IMR-90 (cell line): Measurements from ENCODE around the gene RNF111. TPM values are rescaled to one million over a fixed set of nuclear protein-coding genes. Genes with fewer than 3 reads are reported as not detected.

Source experiments
- ATAC-seq: fragments of 200-7000 bp; cut with Tn5 transposase; 2 replicates; pipeline ENCODE4 v1.9.1; 2020; ENCODE audit warnings: low read depth, mild to moderate bottlenecking, moderate library complexity
- BruUV-seq: library from RNA; stranded (reverse); fragments of 400-500 nt; replicated peaks from 2 replicates; lab custom pipeline; 2021; lab: Mats Ljungman, UMichigan
- CTCF ChIA-PET: fragments of 300-600 bp; formaldehyde crosslinking; extraction: SDS; loops from one replicate; lab custom pipeline; 2021; ENCODE audit warnings: antibody characterized with exemption; lab: Yijun Ruan, JAX
- POLR2A ChIA-PET: fragments of 300-600 bp; sonication (Branson Sonifier 250); formaldehyde crosslinking; loops from one replicate; lab custom pipeline; 2022; ENCODE audit warnings: antibody characterized with exemption; ENCODE audit not compliant: unreplicated experiment; lab: Charles Lee
- DNase-seq: peaks from one replicate; pipeline ENCODE4 v3.0.0; 2013
- H2AFZ ChIP-seq: replicated peaks from 2 replicates; pipeline ENCODE3; 2013; ENCODE audit warnings: low read length, mild to moderate bottlenecking; ENCODE audit not compliant: poor library complexity
- H2AK5ac ChIP-seq: 2 replicates; pipeline ENCODE4 v1.6.1; 2013; ENCODE audit warnings: low read depth, low read length, inconsistent platforms
- H2AK9ac ChIP-seq: replicated peaks from 2 replicates; pipeline ENCODE3; 2013; ENCODE audit warnings: mild to moderate bottlenecking, low read depth, low read length, moderate library complexity; ENCODE audit not compliant: poor library complexity
- H2BK120ac ChIP-seq: 2 replicates; pipeline ENCODE4 v1.6.1; 2013; ENCODE audit warnings: low read depth, low read length, inconsistent platforms
- H2BK15ac ChIP-seq: 3 replicates; pipeline ENCODE4 v1.6.1; 2013; ENCODE audit warnings: low read depth, low read length, inconsistent platforms
- H2BK20ac ChIP-seq: 2 replicates; pipeline ENCODE4 v1.6.1; 2013; ENCODE audit warnings: low read depth, mild to moderate bottlenecking, inconsistent platforms, low read length, moderate library complexity
- H2BK5ac ChIP-seq: 2 replicates; pipeline ENCODE4 v1.6.1; 2013; ENCODE audit warnings: mild to moderate bottlenecking, low read depth, low read length, inconsistent platforms; ENCODE audit not compliant: poor library complexity, severe bottlenecking
- H3K14ac ChIP-seq: replicated peaks from 2 replicates; pipeline ENCODE4 v1.6.1; 2013; ENCODE audit warnings: low read depth, low read length, inconsistent platforms
- H3K18ac ChIP-seq: 2 replicates; pipeline ENCODE4 v1.6.1; 2013; ENCODE audit warnings: low read depth, low read length, control low read depth
- H3K23ac ChIP-seq: 2 replicates; pipeline ENCODE4 v1.6.1; 2013; ENCODE audit warnings: low read depth, low read length, inconsistent platforms
- H3K27ac ChIP-seq: 2 replicates; pipeline ENCODE4 v1.5.1; 2013; ENCODE audit warnings: mild to moderate bottlenecking, control low read depth, low read length; ENCODE audit not compliant: insufficient read depth
- H3K27me3 ChIP-seq: 2 replicates; pipeline ENCODE4 v1.6.1; 2013; ENCODE audit warnings: low read length; ENCODE audit not compliant: control insufficient read depth, insufficient read depth
- H3K36me3 ChIP-seq: 2 replicates; pipeline ENCODE4 v1.6.1; 2013; ENCODE audit warnings: low read length, mixed read lengths; ENCODE audit not compliant: control insufficient read depth, insufficient read depth
- H3K4ac ChIP-seq: 2 replicates; pipeline ENCODE4 v1.6.1; 2013; ENCODE audit warnings: low read depth, low read length, inconsistent platforms
- H3K4me1 ChIP-seq: 2 replicates; pipeline ENCODE4 v1.6.1; 2013; ENCODE audit warnings: low read length, mixed read lengths; ENCODE audit not compliant: control insufficient read depth, insufficient read depth
- H3K4me2 ChIP-seq: 2 replicates; pipeline ENCODE4 v1.6.1; 2013; ENCODE audit warnings: low read depth, mild to moderate bottlenecking, control low read depth, low read length, moderate library complexity
- H3K4me3 ChIP-seq: 2 replicates; pipeline ENCODE4 v1.5.1; 2013; ENCODE audit warnings: low read depth, mild to moderate bottlenecking, control low read depth, low read length, moderate library complexity; ENCODE audit not compliant: insufficient read depth
- H3K56ac ChIP-seq: 2 replicates; pipeline ENCODE4 v1.6.1; 2013; ENCODE audit warnings: low read length, inconsistent platforms; ENCODE audit not compliant: insufficient read depth; ENCODE audit errors: extremely low read depth
- H3K79me1 ChIP-seq, 2 experiments: 2 replicates each; pipeline ENCODE4 v1.6.1; 2013; ENCODE audit warnings: low read length in 2 of 2, inconsistent platforms in 1 of 2, low read depth in 1 of 2
- H3K9ac ChIP-seq: 2 replicates; pipeline ENCODE4 v1.6.1; 2013; ENCODE audit warnings: low read depth, low read length, control low read depth
- H3K9me1 ChIP-seq: 2 replicates; pipeline ENCODE4 v1.6.1; 2013; ENCODE audit warnings: low read length, inconsistent platforms; ENCODE audit not compliant: insufficient read depth
- H3K9me3 ChIP-seq: 2 replicates; pipeline ENCODE4 v1.6.1; 2013; ENCODE audit warnings: low read length; ENCODE audit not compliant: control insufficient read depth, insufficient read depth
- H4K20me1 ChIP-seq: 2 replicates; pipeline ENCODE4 v1.6.1; 2013; ENCODE audit warnings: low read length, inconsistent platforms; ENCODE audit not compliant: insufficient read depth
- H4K5ac ChIP-seq: 2 replicates; pipeline ENCODE4 v1.6.1; 2013; ENCODE audit warnings: mild to moderate bottlenecking, low read depth, low read length, control low read depth
- H4K8ac ChIP-seq, 2 experiments: 2 replicates each; pipeline ENCODE4 v1.6.1; 2013; ENCODE audit warnings: low read depth in 2 of 2, low read length in 2 of 2, control low read depth in 1 of 2, inconsistent platforms in 1 of 2
- H4K91ac ChIP-seq: 2 replicates; pipeline ENCODE4 v1.6.1; 2013; ENCODE audit warnings: low read depth, low read length, inconsistent platforms; ENCODE audit not compliant: insufficient read depth
- ELK1 ChIP-seq: fragments of 150-350 bp; IDR thresholded peaks from 2 replicates; pipeline ENCODE4 v1.6.1; 2016; ENCODE audit warnings: low read depth, mild to moderate bottlenecking, low read length, moderate library complexity, borderline replicate concordance
- MAFK ChIP-seq: IDR thresholded peaks from 2 replicates; pipeline ENCODE4 v1.6.1; 2012; ENCODE audit warnings: low read depth, low read length, improper control_type of control experiment
- MXI1 ChIP-seq: IDR thresholded peaks from 2 replicates; pipeline ENCODE4 v1.6.1; 2012; ENCODE audit warnings: low read depth, mild to moderate bottlenecking, low read length, moderate library complexity, borderline replicate concordance
- POLR2A ChIP-seq: IDR thresholded peaks from 2 replicates; pipeline ENCODE4 v1.6.1; 2012; ENCODE audit warnings: mild to moderate bottlenecking, low read depth, low read length
- RFX5 ChIP-seq: IDR thresholded peaks from 2 replicates; pipeline ENCODE4 v1.8.0; 2012; ENCODE audit warnings: low read depth, mild to moderate bottlenecking, low read length, moderate library complexity
- USF2 ChIP-seq: fragments of 150-350 bp; IDR thresholded peaks from 2 replicates; pipeline ENCODE4 v1.6.1; 2017; ENCODE audit warnings: mild to moderate bottlenecking, antibody characterized with exemption, low read length, low read depth
- WGBS, 2 experiments: methylation state at CpG; one replicate each; pipeline versions ENCODE4 v1.1.5 to v1.1.7; 2013; ENCODE audit warnings: missing lambda C conversion rate in 2 of 2; ENCODE audit not compliant: insufficient read length in 1 of 2; ENCODE audit errors: extremely low coverage in 2 of 2; 5-methylcytosine and 5-hydroxymethylcytosine counted together
- dilution Hi-C: fragments of 300-500 bp; cut with HindIII; formaldehyde crosslinking; loops from one replicate; pipeline ENCODE4 v1.14.3; 2018; ENCODE audit warnings: low sequenced_read_pairs; ENCODE audit not compliant: unreplicated experiment
- in situ Hi-C: fragments of 300-500 bp; cut with MboI; formaldehyde crosslinking; loops from 3 replicates; pipeline ENCODE4 v1.14.3; 2019; ENCODE audit warnings: low sequenced_read_pairs, inconsistent platforms, mixed read lengths
- intact Hi-C: fragments of 100-400 bp; cut with micrococcal nuclease; formaldehyde crosslinking; loops from 2 replicates; pipeline ENCODE4 v1.10.0; 2022
- polyA plus RNA-seq, 3 experiments: library from polyadenylated mRNA; depleted of rRNA; stranded (reverse); fragments of >200 nt; gene quantifications; 2 replicates each; pipeline ENCODE4 v1.2.3, GENCODE V29; 2012; ENCODE audit warnings: low replicate concordance in 1 of 3
- total RNA-seq: library from RNA; depleted of rRNA; stranded (reverse); fragments of >200 nt; gene quantifications from 2 replicates; pipeline ENCODE4 v1.2.3, GENCODE V29; 2012

Gene RNF111
- total and polyA plus RNA-seq, 2 of the 4 experiments (the other 2 are of a cell fraction), result 13.5 to 20.1 TPM

DNA sequence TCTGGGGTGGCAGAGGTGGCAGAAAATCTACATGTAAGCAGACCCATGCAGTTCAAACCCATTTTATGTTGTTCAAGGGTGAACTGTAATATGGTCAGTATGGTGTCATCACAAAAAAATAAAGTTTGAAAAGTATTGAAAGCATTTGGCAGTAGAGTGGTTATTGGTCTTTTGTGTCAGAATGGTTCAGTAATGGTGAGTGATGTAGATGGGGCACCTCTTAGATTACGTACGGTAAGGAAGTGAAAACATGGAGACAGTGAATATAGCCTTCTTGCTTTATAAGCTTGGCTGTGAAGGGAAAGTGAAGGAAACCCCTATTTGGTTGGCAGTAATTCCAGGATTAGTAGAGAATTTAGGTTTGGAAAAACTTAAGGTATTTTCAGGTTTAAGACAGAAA is 100.3 kb downstream of the RNF111 start:
- ChIA-PET CTCF (no interaction called here), POLR2A (no interaction called here)
- Histone ChIP-seq H3K9ac (no peak overlapping the region), H3K56ac (no peak overlapping the region), H3K79me1 (peaks cover 0 to 9% of the 10 kb centered on the region in 2 experiments; a peak in 1 of 4 replicates), H3K14ac (no peak overlapping the region), H3K4me3 (no peak overlapping the region), H2BK120ac (no peak overlapping the region), H2AK5ac (no peak overlapping the region), H4K8ac (no peak overlapping the region), H2AK9ac (no peak overlapping the region), H3K4ac (no peak overlapping the region), H3K36me3 (peaks cover 43% of the 10 kb centered on the region), H2BK20ac (no peak overlapping the region), H3K4me2 (no peak overlapping the region), H3K27ac (no peak overlapping the region), H4K91ac (no peak overlapping the region), H3K18ac (no peak overlapping the region), H3K27me3 (no peaks in the 10 kb centered on the region), H3K23ac (no peak overlapping the region), H4K20me1 (no peaks in the 10 kb centered on the region), H3K9me3 (no peaks in the 10 kb centered on the region), H2BK15ac (no peak overlapping the region), H3K4me1 (no peaks in the 10 kb centered on the region), H4K5ac (no peak overlapping the region), H2AFZ (no peak overlapping the region), H3K9me1 (peaks cover 5% of the 10 kb centered on the region; the same call in 1 of the 2 replicates), H2BK5ac (no peak overlapping the region)
- no TSS peak for BruUV-seq
- WGBS, 2 experiments, result 93% methylated on average over 2 of the region's 2 CpGs; no CpG with 5 or more reads in 1 of the 2 experiments
- TF ChIP-seq MXI1 (no peak), POLR2A (no peak), ELK1 (no peak), RFX5 (no peak), USF2 (no peak), MAFK (no peak)
- dilution Hi-C loops, result no loop called here
- in situ Hi-C loops, result no loop called here
- no peak for ATAC-seq
- DNase-seq, result no peak
- intact Hi-C loops, result loop anchor here (10.0 kb wide), 1 partner anchor 53 kb away; no protein-coding TSS in a partner anchor
